ENCODE measurements around the gene TMOD2.

The TMOD2 gene

DNA sequence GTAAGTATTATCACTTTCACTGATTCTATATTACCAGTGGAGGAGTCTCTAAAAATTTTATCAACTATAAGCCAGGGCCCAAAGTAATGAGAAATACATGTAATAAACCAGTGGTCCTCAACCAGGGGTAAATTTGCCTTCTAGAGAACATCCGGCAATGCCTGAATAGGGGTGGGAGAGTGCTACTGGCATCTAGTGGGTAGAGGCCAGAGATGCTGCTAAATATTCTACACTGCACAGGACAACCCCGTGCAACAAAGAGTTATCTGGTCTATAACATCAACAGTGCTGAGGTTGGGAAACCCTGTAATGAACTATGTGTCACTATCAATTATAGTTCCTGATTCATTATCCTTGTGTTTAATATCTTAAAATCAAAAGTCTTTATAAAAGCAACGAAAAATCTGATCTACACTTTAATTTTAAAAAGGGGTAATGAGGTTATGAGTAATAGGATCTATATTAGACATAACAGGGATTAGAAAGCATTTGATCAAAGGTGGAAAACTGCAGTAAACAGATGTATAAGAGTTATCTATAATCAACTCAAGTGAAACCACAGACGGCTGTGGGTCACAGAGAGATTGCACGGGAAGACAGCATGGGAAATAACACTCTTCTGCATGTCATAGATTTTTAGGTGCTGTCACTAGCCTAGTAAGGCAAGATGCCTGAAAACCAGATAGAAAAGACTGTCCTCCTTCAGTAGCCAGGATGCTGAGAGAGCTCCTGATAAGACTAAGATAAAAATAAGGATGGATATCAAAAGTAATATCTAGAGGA lies 16.0 kb upstream of the TMOD2 start:
- DNase-seq (ENCODE audit: low read depth in 1 of 2, low spot score in 1 of 2) = no peak

DNA sequence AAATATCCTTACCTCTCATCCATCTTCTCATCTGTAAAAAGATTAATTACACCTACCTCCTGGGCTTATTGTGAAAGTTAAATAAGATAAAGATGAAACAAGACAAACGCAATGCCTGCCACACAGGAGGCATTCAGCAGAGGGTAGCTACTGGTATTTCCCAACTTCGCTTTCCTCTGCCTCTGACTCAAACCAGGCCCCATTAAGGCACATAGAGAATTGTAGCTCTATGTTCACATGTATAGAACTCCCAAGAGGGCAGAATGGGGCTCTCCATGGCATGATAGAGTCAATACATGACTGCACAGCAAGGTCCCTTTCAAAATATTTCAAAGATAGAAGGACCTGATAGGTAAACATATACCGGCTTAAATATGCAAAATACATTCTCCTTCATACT lies 15.3 kb upstream of the TMOD2 start:
- no peak for DNase-seq (ENCODE audit: low read depth in 1 of 2, low spot score in 1 of 2)

DNA sequence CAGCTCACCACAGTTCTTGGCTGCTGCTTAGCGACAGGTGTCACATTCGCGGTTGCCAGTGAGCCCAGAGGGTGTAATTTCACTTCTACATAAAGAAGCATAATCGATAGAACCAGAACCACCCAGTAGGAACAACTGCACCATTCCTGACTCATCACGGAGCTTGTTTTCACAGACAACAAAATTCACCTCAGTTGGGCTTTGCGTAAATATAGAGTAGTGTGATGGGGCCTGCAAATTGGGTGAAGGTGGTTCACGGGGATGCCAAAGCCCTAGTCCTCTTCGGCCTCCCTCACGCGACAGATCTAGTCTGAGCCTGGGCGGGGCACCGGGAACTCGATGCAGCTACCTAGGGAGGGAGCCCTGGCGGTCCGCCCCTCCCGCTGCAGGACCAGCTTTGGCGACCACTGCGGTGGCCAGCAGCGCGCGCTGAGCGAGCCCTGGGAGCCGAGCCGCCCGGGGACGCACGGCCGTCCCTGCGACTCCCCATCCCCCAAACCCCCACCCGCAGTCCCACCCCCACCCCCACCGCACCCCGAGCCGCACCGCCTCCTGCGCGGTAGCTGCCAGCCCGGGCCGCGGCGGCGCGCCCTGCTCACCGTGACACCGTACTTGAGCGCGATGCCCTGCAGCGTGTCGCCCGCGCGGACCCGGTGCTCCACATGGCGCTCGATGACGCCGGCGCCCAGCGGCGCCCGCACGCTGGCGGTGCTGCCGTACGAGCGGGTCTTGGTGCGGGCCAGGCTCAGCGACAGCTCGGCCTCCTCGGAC lies 14.5 kb upstream of the TMOD2 start:
- peak; percentile 31 to 36 for DNase-seq (ENCODE audit: low read depth in 1 of 2, low spot score in 1 of 2)

DNA sequence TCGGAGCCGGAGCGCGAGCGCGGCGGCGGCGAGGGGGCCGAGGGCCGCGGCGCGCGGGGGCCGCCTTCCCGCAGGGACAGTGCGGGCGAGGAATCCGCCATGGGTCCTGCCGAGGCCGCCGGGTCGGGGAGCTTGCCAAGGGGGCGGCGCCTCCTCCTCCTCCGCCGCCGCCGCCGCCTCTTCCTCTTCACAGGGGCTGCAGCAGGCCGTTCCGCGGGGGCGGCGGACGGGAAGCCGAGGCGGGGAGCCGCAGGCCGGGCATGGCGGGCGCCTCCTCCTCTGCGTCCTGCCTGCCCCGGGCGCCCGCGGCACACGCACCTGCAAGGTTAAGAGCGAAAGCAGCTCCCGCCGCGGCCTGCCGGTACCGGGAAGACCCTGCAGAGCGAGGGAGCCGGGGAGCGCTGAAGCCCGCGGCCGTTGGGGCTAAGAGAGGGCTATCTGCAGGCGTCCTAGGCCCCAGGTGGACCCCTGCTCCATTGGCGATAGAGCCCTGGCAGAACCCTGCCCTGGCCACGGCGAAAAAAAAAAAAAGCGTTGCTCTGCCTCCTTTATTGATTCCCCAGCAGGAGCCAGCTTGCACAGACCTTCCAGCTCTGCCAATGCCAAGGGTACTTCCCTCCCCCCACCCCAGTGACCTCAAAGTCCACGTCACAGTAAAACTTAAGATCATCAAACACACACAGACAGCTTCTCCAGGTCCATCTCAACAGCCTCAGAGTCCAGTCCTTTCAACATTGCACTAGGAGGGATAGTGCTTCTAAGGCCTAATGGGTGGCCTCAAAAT lies 13.7 kb upstream of the TMOD2 start, which contains the start of gene LYSMD2:
Gene LYSMD2 (minus strand): TSS at position 134 of the 784 bp plus-strand sequence. CDS start 33 bp downstream, at position 101.
- peak; percentile 23 to 53 for DNase-seq (ENCODE audit: low read depth in 1 of 2, low spot score in 1 of 2)

DNA sequence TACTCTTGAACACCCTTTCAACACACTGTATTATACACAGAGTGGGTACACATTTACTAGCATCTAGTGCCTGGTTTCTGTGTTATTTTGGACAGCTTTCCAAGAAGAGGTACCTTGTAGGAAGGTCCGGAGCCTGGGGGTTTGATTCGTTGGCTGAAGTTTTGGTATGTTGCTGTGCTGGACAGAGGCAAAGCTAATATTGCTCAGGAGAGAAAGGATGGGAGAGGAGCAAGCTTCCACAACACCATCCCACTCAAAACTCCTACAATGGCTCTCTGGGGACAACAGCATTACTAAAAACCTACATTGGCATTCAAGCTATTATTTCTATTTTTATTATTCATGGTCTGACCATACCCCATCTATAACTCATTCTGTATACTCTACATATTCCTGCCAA lies 12.8 kb upstream of the TMOD2 start:
- DNase-seq (ENCODE audit: low read depth in 1 of 2, low spot score in 1 of 2) = no peak

DNA sequence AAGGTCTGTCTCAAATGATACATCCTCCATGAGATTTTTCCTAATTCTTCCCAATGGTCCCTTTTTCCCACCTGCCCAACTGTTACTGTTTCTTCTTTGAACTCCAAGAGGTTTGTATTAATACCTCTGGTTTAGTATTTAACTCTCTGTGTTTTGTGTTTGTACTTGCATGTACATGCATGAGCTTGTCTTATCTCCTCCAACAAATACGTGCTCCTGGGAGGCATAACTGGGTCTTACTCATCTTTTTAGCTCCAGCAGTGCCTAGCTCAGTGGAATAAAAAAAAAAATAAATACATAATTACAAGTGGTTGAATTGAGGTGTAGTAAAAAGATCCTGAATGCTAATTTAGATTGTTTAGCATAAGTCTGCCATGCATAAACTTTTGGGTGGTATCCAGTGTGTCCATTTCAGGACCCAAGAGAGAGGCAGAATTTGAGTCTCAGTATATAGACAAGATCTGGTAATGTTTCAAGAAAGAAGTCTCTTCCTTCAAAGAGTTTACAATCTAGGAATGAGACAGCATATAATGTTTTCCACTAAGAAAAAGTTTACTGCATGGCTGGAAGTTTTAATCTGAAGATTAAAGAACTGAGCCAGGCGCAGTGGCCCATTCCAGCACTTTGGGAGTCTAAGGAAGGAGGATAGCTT lies 12.2 kb upstream of the TMOD2 start:
- DNase-seq (ENCODE audit: low read depth in 1 of 2, low spot score in 1 of 2) = no peak

DNA sequence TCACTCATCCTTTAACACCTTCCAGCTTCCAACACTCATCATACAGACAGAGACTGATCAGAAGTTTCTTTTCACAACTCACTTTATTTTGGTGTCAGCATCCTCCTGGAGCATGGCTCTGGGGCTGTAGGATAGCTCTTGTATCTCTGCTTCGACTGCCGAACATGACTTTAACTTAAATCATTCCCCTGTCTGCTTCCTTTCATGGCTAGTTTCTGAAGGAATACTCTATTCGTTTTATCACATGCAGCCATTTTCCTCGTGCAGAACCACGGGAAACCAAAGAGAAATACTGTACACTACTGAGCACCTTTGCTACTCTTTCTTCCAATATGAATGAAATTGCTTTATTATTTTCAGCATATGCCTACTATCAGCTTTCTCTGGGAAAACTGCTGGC lies 2.1 kb upstream of the TMOD2 start:
- DNase-seq (ENCODE audit: low read depth in 1 of 2, low spot score in 1 of 2) = no peak

DNA sequence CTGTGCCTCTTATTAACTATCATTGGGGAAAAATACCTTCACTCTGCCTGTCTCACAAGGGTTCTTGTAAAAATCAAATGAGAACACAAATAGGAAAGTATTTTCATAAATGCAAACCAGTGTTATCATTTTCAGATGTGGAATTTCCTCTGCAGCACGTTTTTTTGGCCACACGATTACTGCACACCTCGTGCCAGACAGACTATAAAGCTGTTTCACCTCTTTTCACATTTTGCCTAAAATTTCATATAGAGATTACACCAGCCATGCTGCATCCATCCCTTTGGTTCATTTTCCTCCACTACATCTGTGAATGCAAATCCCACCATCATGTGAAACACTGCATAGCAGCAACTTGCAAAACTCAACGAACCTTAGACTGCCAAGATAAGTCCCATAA lies 1.2 kb upstream of the TMOD2 start:
- DNase-seq (ENCODE audit: low read depth in 1 of 2, low spot score in 1 of 2) = no peak

DNA sequence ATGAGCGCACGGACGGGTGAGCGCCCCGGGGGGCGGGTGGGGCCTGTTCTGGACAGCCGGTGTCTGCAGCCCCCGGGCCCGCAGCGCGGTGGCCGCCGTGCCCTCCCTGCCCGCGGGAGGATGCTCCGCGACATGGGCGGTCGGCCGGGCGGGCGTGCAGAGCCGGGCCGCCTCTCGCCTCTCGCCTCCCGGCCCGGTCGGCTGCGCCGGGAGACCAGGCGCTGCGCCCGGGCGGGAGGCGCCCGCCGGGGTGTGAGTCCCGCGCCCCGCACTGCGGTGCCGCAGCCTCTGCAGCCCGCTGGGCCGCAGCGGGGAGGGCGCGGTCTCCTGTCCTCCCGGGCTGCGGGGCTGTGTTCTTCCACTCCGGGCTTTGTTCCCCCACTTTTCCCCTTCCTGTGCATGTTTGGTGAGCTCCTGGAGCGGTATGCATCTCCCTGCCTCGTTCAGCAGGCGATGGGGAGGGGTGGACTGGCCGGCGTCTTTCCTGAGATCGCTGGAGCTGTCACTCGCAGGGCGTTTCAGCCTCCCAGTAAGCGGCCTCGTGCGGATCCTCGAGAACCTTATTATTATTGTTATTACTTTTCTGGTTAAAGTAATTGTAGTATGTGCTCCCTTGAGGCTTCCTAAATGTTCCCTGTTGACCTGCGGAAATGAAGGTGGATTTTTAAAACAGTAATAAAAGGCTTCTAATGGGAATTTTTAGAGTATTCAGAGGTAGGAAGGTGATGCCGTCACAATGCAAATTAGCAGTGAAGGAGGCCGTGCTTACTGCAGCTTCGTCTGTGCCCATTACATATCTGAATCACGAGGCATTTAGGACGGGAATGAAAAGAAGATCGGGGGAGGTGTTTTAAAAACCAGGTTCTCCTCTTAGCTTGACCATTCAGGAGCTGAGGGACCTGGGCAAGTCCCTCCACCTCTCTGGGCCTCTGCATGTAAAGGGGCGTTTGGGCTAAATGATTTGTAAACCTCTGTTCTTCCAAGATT lies 593 bp downstream of the TMOD2 start:
- DNase-seq (ENCODE audit: low read depth in 1 of 2, low spot score in 1 of 2) = no peak

DNA sequence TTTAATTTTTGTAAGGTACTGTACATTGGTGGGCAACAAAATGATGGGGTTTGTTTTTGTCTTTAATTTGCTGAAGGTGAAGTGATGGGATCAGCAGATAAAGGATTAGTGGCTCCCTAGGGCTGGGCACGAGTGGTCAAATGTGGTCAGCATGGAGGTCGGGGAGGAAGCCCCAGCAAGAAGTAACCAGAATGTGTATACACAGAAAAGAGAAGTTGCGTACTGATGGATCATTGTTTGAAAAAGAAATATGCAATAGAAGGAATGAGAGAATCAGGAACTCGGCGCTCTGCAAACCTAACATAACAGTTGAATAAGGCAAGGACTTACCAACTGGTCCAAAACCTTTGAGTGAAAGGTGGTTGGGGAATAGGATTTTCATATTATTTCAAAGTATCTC lies 1.5 kb downstream of the TMOD2 start:
- no peak for DNase-seq (ENCODE audit: low read depth in 1 of 2, low spot score in 1 of 2)

DNA sequence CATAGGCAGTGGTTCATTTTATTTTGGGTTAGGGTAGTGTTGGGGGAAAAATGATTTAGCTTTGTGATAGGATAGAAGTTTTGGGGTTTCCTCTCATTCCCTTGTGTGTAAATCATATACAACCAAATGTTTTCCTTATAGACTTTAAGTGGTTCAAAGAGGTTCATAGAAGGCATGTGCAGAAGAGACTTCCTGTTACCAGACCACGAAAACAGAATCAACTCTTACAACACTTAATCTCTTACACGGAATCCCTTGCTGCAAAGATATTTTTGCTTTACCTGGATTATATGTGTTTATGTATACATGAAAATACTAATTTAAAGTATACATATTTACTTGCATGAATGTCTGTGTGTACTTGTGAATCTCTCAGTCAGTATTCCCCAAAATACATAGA lies 2.9 kb downstream of the TMOD2 start:
- DNase-seq (ENCODE audit: low read depth in 1 of 2, low spot score in 1 of 2) = no peak

DNA sequence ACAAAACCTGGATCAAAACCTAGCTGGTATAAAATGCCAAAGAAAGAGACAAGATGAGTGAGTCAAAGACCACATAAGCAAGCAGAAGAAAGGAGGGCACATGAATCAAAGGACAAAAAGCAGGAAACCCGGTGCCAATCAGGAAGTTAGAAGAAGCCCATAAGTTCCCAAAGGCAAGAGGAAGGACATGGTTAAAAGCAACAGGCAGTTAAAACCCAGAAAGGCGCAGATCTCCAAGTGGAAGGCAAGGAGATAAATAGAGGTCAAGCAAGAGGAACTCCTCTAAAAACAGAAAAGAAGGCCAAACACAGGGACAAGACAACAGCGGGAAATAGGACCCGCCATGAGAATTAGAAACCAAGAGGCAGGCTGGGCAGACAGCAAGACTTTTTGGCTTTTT lies 4.4 kb downstream of the TMOD2 start:
- no peak for DNase-seq (ENCODE audit: low read depth in 1 of 2, low spot score in 1 of 2)

DNA sequence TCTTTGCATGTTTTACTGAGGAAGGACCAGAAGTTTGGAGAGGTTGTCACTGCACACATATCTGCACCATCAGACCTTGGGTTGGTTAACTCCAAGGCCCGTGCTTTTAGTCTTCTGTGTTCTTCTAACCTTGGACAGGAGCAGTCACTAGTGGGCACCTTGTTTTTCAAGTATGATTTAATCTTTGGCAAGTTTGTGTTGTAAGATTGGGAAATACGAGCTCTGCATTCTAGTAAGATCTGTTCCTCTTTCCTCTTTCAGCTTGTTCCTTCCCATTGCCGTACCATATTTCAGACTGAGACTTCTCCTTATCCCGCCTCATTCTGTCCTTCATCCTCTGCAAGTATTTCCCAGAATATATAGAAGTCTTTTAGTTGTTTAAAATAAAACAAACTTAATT lies 5.1 kb downstream of the TMOD2 start:
- no peak for DNase-seq (ENCODE audit: low read depth in 1 of 2, low spot score in 1 of 2)

DNA sequence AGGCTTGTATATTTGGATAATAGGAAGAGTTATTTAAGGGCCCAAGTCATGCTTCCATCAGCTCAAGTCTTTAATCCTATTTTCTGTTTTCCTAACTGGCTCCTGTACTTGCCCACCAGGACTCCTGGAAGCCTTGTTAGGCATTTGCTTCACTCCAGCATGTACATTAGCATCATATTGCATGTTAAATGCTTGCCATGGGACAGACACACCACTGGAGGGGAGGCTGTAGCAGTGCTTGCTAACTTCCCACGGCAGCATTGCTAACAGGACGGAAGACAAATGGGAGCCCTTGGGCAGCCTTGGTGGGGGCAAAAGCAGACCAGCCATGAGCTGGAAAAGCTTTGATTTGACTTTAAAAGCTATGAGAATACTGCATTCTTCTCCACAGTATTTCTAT lies 6.1 kb downstream of the TMOD2 start:
- DNase-seq (ENCODE audit: low read depth in 1 of 2, low spot score in 1 of 2) = no peak

DNA sequence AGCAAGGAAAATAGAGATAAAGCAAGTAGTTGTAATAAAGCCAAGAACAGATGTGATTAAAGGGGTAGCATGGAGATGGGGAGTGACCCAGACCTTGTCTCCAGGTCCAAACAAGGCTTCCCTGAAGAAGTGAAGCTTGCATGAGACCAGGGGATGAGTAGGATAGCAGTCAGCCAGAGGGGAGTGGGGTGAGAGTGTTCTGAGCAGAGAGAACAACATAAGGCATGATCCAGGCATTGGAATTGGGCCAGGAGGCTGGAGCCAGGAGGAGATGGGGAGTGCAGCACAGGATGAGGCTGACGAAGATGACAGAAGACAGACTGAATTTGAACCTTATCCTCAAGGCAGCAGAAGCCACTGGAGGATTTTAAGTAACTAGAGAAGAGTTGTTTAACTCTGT lies 7.2 kb downstream of the TMOD2 start:
- no peak for DNase-seq (ENCODE audit: low read depth in 1 of 2, low spot score in 1 of 2)

DNA sequence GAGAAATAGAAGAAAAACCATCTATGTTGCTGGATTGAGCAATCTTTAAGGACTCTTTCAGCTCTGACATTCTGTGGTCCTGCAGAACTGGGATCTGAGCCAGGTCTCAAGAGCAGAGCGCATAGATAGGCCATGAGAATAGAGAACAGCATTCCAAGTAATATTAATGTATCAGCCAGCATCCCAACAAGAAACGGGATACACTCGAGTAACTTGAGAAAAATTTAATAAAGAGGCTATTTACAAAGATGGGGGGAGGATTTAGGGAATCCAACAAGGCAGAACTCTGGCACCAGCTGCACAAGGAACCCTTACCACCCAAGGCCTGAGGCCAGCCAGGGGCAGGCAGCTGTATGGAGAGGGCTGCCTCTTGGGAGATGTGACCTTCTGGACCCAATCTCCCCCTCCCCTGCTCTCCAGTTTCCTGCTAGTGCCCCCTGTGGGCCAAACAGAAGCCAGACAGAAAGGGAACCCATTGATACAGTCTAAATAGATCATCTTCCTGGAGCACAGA lies 8.2 kb downstream of the TMOD2 start:
- no peak for DNase-seq (ENCODE audit: low read depth in 1 of 2, low spot score in 1 of 2)

DNA sequence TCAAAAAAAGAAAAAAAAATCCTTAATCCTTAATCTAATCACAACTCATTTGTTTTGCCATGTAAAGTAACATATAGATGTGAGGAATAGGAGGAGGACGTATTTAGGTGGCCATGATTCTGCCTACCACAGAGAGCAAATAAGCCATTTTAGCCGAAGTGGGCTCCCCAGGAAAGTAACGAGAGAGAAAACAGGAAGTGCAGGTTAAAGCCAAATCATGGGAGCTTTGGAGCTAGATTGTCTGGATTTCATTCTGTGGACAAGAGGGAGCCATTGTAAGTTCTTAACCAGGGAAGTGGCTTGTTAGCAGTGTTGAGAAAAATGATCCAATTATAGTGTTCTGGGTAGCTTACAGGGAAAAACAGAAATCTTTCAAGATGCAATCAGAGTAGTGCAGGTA lies 9.4 kb downstream of the TMOD2 start:
- no peak for DNase-seq (ENCODE audit: low read depth in 1 of 2, low spot score in 1 of 2)

DNA sequence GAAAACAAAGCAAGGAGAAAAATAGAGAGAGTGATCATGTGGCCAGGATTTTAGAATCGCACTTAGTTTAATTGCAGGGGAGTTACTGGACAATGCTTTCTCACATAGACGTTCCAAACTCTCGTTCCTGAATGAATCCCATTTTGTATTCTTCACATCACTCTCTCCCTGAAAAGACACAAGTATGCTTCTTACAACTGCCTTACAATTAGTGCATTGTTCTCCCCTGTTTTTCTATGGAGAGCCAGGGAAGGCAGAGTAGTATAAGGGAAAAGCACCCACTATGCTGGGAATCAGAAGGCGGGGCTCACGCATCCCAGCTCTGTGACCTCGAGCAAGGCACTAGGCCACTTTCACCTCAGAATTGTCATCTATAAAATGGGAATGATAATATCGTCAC lies 14.4 kb downstream of the TMOD2 start:
- no peak for DNase-seq (ENCODE audit: low read depth in 1 of 2, low spot score in 1 of 2)

DNA sequence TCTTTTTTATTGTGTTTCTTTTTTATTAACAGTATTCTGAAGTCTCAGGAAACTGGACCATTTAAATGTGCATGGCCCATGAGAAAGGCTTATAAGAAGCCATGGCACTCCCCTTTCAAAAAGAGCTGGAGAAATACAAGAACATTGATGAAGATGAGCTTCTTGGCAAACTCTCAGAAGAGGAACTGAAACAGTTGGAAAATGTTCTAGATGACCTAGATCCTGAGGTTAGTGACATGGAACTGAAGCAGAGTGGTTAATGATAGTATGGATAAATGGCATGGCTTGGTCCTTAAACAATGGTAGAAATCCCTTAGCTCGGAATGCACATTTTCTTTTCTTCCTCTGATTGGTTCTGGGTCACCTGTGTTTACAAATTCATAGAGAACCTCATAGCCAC lies 14.9 kb downstream of the TMOD2 start:
- no peak for DNase-seq (ENCODE audit: low read depth in 1 of 2, low spot score in 1 of 2)

DNA sequence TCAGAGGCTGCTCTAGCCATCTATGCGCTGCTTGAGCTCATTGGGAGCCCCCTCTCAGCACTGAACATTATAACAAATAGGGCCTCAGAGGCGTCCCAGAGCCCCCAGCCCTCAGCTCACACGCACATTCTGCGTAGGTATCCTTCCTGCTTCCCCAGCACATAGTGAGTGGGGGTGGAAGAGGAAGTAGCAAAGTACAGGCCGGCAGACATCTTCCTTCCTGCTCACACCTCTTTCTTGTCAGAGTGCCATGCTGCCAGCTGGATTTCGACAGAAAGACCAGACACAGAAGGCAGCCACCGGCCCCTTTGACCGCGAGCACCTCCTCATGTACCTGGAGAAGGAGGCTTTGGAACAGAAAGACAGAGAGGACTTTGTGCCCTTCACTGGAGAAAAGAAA lies 16.6 kb downstream of the TMOD2 start:
- DNase-seq (ENCODE audit: low read depth in 1 of 2, low spot score in 1 of 2) = no peak

Measured in activated T-helper 1 cell treated with anti-CD3 and anti-CD28 coated beads, Interleukin-2, amount 50 U/mL, for 16 hours (primary cell).